SW480 (cell line): Measurements from ENCODE around the gene GABRQ.

Experiments
- DNase-seq: peaks from one replicate; pipeline ENCODE4 v3.0.0-alpha.2; 2016; ENCODE audit warnings: low spot score

The GABRQ gene

DNA sequence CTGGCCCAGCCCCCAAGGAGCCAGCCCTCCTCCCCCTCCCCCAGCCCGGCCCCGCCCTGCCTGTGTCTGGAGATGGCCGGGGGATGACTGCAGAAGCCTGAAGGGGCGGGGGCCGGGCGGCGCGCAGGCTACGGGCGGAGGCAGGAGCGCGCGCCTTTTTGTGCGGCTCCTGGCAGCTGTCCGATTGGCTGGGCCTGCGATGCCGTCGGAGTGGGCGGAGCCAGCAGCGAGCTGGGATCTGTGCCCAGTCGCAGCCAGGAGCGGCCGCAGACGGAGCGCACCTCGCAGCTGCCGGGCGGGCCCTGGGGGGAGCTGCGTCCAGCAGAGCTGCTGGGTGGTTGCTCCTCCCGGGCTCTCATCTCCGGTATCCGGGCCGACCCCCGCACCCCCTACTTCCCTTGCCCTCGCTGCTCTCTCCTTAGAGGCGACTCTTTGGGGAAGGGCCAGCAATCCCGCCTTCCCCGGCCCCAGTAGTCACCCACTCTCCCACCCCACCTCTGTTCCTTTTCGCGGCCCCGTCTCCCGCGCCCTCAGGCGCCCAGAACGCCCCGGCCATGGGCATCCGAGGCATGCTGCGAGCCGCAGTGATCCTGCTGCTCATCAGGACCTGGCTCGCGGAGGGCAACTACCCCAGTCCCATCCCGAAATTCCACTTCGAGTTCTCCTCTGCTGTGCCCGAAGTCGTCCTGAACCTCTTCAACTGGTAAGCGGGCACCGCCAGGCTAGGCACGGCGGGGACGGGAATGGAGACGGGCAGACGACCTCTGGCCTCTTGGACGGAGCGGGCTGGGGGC, at the start of gene GABRQ:
Gene GABRQ, plus strand, starts transcription at position 247 of the 794 bp plus-strand sequence. Its CDS starts 308 bp downstream, at position 555.
- DNase-seq = peak; percentile 30

DNA sequence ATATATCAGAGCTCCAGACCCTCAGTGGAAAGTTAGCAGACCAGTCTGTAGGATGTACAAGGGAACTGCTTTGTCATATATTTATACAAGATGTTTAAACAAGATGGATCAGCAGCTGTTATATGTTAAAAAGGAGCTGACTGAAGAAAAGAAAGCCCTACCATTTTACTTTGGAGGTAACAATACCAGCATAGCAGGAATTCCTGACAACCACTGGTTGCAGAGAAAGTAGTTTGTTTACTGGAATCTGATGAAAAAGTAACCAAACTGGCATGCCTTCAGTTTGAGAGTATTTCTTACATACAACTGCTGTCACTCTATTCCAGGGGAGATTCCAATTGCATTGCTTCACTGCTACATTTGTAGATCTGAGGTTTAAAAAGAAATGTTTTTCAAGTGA, 49.5 kb upstream of the GABRQ start:
- DNase-seq = no peak

DNA sequence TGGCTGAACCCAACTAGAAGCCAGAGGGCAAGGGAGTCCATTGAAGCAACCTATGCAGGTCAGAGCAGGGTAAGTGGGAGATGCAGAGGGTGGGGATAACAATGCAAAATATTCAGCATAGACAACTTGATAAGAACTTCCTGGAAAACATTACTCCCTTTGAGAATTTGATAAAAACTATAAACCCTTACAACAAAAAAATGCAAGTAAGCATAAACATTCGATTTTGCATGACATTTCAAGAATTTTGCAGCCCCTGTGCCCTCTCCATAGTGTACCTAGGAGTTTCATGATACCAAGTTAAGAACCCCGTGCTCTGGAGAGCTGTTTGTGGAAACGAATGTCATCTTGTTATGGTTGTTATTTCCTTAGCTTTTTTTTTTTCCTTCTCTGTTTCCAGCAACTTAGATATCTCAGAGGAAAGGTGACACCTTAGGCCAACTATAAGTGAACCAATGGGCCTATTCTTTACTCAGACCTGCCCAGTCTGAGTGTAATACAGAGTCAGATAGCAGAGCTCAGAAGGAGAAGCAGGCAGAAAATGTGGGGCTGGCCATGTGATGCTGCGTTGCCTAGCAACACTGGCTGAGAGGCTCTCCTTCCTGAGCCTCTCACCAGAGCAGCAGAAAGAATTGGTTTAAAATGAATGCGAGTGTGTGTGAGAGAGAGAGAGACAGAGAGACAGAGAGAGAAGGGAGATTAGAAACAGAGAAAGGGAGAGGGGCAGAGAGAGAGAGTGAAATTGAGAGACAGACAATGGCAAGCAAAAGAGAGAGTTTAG, 36.7 kb upstream of the GABRQ start:
- DNase-seq = no peak

DNA sequence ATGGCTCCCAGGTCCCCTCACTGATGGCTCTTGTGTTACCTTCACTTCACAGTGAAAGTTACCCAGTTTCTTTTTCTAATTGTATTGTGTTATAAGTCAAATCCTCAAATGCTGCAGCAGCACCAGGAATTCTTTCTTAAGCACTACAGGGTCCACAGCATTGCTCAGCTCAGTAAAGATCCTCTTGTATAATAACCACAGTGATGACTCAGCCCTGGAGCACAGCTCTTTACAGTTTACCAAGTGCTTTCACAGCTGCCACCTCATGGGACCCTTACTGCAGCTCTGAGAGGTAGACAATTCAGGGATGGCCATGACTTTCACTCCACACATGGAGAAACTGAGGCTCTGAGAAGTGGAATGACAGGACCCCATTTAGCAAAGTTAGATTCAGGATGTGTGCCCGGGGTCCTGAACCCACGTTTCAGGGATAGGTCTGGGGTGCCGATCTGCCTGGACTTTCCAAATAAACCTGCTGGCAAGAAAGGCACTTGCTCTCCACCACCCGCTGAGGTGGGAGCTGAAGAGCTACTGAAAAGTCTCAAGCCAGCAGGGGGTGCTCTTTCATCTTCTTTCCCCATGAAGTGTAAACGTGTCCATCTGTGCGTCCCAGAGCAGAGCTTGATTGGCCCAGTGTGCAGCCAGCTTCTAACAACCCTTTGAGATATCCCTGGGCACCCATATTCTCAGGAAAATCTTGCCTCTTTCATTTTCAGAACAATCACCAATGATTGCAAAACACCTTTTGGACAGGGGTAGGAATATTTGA, 35.7 kb upstream of the GABRQ start:
- DNase-seq = peak; percentile 11

DNA sequence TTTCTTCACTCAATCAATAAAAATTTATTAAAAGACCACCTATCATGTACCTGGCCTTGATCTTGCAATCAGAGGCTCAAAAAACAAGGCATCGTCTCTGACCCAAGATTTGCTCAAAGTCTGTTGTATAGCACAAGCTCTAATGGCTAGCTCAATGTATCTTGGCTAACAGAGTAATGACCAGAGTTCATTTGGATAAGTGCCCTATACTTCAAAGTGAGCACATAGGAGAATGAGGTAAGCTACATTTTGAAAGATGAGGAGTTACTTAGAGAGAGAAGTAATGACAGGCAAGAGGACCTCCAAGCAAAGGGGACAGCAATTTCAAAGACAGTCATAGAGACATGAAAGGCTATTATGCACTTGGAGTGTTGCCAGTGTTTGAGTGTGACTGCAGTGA, 22.9 kb upstream of the GABRQ start:
- no peak for DNase-seq

DNA sequence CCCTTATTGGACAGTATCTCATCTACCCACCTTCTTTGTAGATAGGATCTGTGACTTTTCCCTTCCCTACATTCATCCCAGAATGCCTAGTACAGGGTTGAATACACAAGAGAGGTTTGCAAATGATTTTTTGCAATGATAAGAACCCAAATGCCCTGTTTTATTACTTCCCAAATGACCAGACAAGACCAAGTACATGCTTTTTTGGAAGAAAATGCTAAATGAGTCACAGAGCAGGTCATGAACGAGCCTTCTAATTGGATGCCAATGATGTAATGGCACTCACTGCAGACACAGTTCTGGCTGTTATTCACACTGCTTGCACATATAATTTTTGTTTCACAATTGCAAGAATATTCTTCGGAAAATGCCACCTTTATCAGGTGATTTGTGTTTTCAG, 17.8 kb upstream of the GABRQ start:
- no peak for DNase-seq

DNA sequence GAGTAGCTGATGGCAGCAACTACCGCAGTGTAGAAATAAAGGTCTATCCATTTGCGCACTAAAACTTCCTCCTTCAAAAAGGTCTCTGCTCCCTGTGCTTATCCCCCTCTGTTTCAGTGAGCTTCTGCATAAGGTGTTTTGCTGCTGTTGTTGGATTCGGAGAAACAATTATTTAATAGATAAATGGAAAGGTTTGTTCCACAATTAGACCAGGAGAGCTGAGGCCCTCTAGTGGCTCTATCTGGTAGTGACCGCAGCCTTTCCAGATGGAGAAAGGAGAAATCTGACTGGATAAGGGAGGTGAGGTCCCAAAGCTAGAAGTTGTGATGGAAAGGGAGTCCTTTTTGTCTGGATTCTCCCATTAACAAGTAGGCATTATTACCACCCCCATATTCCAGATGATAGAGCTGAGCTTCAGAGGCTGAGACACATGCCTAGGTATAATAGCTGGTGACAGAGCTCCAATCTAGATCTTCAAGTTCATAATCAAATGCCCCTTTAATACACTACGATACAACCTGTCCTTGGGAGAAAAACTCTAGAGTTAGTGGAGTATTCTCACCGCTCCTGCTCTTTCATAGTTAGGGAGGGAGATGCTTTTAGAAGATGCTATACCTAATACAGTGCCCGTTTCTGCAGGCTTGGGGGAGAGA, 5.1 kb upstream of the GABRQ start:
- peak; percentile 36 for DNase-seq

DNA sequence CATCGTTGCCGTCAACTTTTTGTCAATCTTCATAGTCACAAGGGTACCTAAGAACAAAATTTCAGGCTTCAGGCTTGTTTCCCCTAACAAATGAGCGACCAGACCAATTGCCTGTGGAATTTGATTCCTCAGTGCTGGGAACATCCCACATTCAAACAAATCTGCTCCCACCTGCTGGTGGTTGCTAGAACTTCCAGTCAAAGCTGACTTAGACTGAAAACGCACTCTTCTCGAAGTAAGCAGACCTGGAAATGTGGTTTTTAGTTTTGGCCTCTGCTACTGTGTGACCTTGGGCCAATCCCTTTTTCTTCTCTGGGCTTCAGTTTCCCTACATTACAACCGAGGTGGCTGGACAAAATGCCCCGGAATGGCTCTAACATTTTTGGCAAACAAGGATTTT, 1.8 kb upstream of the GABRQ start:
- peak; percentile 57 for DNase-seq

DNA sequence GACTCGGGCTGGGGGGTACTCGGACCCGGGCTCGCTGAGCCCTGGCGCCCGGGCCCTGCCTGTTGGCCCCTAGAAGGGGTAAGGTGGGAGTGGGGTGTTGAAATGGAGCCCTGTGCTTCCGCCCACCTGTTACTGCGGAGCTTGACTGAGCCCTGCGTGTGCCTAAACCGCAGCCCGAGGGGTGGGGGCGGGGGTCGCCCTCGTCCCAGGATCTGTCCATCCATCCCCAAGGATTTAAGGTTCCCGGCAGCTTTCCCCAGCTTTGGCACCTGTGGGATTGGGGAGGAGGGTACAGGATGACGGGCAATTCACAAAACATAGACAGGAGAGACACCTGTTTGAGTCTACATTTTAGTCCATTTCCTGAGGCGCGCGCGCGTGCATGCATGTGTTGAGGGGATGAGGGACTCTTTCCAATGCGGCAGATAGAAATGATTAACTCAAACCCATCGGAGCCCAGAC, 779 bp downstream of the GABRQ start:
- DNase-seq = no peak

DNA sequence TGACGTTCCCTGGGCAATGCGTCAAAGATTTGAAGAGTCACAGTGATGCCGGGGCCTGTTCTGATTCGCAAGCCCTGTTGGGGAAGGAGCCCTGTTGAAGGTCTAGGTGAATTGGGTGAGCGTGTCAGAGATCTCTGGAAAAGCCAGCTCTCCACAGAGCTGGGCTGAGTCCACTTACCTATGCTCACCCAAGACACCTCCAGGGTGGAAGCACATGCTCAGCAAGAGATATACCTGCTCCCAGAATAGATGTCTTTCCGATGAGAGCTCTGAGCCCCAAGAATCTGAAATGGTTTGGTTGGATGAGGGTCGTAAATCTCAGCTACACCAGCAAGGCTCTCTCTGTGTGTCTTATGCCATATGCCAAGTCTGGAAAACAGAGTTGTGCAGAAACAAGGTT, 1.7 kb downstream of the GABRQ start:
- no peak for DNase-seq

DNA sequence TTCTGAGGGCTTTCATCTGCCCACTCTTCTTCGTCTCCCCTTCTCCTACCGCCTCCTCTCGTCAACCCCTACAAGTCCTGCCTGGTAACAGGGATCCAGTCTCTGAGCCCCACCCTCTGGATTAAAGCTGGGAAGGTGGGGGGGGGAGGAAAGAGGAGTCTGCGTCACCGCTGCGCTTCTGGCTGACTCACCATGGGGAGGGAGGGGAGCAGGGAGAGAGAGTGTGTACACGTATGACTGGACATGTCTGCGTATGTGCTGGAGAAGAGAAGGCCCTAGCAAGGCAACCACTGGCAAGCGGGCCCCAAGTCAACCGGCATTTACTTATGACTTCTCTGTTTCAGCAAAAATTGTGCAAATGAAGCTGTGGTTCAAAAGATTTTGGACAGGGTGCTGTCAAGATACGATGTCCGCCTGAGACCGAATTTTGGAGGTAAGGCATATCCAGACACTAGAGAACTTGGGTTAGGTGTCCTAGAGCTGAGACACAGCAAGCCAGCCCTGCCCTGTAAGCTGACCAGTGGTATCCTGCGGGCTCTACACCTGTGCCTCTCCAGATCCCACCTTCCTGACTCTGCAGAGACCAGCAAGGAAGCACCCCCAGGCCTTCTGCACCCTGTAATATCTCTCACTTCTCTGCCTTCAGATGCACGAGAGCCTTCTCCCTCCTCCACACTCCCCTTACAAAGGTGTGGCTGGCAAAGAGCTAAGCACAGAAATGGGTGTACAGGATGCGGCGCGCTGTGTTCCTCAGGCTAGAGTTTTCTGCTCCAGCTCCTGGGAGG, 2.5 kb downstream of the GABRQ start:
- DNase-seq = no peak

DNA sequence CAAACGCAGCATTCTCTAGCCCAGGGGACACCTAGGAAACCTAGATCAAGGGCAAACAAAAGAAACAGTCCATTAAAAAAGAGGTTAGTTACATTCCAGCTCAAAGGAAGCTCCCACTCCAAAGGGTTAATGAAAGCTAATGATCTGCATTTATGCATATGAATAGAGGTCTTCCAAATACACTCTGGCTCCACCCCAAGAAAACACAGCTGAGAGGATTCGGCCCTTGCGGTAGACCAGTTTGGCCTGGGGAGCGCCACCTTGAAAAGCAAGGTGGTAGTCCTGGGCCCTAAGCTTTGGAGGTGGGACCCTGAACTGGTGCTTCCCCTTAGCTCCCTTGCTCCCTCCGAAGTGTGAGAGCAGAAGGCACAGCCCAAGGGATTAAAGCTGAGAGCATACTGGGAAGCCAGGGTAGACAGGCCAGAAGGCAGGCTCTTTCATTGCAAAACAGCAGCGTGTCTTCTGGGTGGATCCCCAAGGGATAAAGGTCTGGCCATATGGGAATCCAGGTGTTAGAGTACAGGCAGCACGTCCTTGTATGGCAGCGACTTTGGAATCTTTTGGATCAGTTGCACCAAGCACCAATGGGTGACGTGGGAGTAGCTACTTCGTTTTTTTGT, 3.7 kb downstream of the GABRQ start:
- DNase-seq = no peak

DNA sequence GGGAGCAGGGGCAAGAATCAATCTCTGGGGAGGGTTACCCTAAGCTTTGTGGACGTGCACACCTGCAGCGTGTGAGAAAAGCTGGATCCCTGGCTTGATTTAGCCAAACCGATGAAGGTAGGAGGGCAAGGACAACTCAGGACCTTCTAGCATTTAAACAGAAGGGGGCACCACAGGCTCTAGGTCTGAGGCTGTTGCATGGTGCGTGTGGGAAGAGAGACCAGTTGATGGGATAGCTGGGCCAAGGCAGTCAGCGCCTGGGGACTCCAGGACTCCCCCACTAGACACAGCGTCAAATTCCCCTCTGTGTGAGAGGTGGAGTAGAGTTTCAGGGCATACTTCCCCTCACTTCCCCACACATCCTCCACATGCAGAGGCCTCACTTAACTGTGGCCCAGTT, 4.3 kb downstream of the GABRQ start:
- peak; percentile 2 for DNase-seq

DNA sequence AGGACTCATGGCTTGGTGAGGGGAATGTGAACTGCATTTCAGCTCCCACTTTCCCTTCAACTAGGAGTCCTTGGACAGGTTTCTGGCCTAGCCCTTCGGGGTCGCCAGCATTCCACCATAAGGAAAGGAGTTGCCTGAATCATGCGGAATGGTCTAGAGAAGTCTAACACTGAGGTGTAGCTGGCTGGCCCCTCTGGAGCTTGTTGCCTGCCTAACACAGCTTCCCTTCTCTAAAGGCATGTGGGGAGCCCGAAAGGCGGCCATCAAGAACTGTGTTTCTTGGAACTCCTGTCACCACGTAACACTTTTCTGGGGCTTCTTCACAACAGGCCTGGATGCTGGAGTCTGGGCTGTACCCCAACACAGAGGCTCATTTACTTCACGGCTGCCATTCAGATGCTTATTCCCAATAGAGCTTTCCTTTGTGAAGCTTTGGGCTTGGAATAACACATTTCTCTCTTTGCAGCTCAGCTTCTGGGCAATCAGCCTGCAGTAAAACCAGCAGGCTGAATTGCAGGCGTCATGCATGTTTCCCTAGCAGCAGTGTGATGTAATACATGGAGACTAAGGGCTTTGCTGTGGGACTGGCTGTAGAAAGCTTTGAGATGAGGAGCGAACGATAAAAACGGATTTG, 5.4 kb downstream of the GABRQ start:
- DNase-seq = no peak

DNA sequence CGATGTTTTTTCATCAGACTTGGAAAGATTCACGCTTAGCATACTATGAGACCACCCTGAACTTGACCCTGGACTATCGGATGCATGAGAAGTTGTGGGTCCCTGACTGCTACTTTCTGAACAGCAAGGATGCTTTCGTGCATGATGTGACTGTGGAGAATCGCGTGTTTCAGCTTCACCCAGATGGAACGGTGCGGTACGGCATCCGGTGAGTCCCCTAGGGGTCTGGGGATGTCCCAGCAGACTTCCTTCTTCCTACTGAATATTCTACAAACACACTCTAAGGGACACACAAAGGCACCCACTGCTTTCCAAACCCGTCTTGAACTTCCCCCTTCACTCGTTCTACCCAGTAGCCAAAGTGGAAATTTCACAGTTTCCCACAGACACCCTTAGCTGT, 9.3 kb downstream of the GABRQ start:
- no peak for DNase-seq

DNA sequence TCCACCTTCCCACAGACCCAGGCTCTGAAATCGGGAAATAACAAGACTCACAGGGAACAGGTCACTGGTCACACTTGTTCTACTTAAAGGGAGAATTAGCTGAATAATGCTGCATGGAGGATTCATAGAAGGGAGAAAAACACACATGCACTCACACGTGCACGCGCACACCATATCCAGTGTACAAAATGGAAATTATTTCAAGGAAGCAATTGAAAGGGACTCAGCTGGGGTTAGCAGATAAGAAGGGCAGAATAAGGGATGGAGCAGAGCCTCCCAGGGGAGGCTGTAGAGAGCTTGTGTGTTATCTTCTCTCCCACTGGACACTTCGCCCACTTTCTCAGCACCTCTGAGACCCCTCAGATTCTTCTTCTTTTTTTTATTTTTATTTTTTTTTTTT, 10.3 kb downstream of the GABRQ start:
- no peak for DNase-seq

DNA sequence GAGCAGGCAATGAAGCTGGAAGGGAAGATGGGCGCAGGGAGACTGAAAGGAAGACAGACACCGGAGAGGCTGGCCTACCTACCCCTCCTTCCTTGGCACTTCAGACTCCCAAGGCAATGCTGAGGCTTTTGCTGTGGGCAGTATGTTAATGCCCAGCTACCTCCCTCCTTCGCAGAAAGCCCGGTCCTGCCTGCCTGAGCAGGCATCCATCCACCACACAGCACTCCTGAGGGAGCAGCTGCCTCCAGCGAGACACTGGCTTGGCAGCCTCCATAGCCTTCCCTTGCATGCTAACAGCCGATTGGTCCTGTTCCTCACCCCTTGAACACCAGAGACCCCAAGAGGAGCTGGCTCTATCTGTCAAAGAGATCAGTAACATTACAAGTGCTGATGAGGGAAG, 14.4 kb downstream of the GABRQ start:
- DNase-seq = no peak

DNA sequence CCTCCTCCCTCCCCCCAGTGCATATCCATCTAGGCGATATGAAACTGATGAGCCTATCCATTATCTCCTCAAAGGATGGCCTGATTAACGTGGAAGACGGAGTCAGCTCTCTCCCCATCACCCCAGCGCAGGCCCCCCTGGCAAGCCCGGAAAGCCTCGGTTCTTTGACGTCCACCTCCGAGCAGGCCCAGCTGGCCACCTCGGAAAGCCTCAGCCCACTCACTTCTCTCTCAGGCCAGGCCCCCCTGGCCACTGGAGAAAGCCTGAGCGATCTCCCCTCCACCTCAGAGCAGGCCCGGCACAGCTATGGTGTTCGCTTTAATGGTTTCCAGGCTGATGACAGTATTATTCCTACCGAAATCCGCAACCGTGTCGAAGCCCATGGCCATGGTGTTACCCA, 14.8 kb downstream of the GABRQ start:
- DNase-seq = no peak

DNA sequence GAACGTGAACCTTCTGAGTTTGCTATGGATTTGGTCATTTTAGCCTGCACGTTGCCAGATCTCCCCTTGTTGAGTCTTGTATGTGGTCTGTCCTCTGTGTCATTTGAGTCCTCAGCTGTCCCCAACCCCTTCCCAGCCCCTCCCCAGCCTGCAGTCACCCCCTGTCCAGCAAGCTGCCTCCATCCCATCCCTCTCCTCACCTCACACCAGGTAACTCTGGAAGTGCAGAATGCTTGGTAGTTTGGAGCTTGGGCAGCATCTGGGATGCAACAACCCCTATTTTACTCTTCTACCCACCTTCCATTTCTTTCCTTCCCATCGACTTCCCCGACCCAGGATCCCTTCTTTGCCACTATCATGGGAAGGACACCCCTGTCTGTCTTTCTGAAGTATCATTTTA, 18.4 kb downstream of the GABRQ start:
- no peak for DNase-seq

DNA sequence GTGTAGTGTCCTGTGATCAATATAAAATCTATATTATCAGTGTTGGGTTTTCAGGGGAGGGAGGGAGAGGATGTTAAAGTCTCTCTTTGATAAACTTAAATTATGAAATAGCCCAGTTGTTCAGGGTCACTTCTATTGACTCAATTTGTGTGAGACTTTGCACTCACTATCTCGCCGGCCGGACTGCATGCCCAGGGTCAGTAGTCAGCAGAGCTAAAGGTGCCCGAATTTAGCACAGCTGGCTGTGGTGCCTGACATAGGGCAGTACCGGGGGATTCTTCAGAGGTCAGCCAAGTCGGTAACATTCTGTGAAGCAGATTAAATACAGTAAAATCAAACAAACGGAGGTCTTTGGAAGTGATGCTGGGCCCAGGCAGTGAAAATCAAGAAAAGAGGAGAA, 19.2 kb downstream of the GABRQ start:
- DNase-seq = no peak
